GM19035 (cell line): ENCODE measurements around the gene GATAD2A.
"Not testable (repeated sequence)": the region's sequence is repeated elsewhere in the genome, so short reads cannot be mapped to it uniquely, and the experiment has no call there.

ENCODE experiments used
- ATAC-seq: cut with Tn5 transposase; IDR thresholded peaks from one replicate; pipeline ENCODE4 v1.9.1; 2021; ENCODE audit not compliant: unreplicated experiment

GATAD2A gene, protein sequence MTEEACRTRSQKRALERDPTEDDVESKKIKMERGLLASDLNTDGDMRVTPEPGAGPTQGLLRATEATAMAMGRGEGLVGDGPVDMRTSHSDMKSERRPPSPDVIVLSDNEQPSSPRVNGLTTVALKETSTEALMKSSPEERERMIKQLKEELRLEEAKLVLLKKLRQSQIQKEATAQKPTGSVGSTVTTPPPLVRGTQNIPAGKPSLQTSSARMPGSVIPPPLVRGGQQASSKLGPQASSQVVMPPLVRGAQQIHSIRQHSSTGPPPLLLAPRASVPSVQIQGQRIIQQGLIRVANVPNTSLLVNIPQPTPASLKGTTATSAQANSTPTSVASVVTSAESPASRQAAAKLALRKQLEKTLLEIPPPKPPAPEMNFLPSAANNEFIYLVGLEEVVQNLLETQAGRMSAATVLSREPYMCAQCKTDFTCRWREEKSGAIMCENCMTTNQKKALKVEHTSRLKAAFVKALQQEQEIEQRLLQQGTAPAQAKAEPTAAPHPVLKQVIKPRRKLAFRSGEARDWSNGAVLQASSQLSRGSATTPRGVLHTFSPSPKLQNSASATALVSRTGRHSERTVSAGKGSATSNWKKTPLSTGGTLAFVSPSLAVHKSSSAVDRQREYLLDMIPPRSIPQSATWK

DNA sequence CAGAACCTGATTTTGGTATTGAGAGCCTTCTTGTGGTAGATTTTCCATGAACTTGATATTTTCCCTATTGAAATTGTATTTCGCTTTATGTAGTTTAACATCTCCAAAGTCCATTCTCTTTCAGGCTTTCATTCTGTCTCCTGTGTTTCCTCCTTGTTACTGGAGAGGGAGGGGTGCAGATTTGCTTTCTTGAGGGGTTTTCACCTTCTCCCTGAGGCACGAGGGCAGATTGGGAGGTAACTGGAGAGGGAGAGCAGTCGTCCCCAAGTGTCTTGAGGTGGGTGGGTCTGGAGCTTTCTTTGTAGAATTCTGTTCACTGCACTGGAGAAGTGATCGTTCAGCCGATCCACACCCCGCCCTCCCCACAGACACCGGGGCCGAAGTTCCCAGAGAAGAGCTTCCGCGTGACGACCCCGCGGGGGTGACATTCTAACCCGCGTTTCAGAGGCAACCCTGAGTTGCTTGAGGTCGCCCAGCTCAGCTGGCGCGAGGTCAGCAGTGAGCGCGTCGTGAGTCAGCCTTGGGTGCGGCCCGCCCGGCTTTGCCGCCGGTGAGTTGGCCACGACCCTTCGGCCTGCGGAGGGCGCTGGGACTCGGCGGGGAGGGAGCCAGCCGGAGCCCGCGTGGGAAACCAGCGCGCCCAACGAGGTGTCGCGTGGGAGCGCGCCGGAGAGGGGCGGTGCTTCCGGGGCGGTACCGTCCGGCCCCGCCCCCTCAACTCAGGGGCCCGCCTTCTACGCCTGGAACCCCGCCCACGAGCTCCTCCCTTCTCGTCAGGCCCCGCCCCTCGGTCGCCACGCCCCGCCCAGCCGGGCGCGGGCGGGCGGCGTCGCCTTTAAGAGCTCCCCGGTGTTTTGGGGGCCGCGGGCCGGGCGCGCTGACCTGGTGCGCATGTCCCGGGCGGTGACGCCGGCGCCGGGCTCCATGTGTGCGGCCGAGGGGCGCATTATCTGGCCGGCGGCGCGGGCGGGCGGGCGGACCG, at the start of gene GATAD2A:
GATAD2A (plus strand) TSS at position 797 of the 982 bp plus-strand sequence. CDS start 59,671 bp downstream, outside the sequence.
- peak; percentile 73 for ATAC-seq

DNA sequence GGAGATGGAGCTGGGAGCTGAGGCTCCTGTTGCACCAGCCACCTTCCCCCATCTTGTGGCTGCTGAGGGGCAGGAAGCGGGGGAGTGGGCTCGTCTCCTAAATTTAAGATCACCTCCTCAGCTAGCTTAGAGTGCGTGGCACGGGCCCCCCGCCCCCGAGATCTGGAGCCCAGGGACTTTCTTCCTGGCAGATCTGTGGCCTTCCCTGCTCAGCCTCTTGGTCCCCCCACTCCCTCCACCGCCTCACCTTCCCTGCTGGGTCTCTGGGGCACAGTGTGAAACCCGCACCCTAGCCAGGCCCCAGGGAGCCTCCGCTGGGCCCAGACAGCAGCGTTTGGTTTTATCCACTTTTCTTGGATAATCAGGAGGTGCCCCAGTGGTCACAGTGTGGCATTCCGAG, 49.0 kb upstream of the GATAD2A start:
- no peak for ATAC-seq

DNA sequence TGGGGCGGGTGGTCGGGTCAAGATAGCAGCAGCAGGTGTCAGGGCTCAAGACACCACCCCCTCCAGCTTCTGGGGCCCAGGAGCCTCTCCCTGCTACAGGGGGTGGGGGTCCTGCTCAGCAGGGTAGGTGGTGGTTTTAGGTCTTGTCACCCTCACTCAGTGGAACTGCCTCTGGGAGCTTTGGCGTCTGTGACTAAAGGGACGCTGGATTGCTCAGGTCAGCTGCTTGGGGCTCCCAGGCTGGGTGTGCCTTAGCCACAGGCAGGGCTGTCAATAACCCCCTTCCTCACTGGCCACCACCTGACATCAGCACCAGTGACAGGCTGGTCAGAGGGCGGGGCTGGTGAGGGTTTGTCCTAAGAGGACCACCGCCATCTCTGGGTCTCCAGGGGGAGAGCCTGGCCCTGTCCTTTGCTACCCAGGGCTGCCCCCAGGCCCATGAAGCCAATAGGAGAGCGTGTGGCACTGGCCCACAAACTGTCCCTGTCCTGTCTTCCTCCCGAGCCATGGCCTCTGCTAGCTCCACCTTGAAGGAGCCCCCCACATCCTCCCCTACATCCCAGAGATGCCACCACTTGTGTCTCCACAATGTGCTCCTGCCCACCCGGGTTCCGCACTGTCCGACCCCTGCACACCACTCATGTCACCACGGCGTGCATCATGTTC, 48.4 kb upstream of the GATAD2A start:
- ATAC-seq = no peak

DNA sequence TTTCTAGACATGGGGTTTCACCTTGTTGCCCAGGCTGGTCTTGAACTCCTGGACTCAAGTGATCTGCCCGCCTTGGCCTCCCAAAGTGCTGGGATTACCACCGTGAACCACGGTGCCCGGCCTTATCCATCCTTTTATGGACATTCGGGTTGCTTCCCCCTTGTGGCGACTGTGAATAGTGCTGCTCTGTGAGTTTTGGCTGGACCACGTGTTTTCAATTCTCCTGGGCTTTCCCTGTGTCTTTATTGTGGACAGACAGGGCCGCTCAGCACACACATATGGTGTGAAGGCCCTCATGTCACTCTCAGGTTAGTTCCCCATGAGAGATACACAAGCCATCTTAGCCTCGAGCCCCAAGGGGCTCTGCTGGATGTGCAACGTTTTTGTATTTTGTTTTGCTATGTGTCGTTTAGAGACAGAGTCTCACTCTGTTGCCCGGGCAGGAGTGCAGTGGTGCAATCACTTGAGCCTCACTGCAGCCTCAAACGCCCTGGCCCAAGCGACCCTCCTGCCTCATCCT, 44.3 kb upstream of the GATAD2A start:
- peak; percentile 65 for ATAC-seq

DNA sequence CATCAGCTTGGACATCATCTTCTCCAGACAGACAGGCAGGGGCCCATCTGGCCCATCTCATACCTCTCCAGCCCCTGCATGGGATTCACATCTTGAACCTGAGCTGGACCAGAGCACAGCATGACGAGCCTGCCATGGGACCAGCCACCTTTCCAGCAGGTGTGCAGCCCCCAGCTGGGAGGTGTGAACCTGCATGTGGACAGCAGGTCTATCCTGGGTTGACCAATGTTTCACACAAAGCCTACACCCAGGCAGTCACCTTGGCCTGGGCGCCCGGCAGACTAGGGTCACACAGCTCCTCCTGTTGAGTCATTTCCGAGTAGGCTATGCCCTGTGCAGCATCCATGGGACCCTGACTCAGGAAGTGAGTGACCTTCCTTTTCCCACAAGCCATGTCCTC, 43.4 kb upstream of the GATAD2A start:
- no peak for ATAC-seq

DNA sequence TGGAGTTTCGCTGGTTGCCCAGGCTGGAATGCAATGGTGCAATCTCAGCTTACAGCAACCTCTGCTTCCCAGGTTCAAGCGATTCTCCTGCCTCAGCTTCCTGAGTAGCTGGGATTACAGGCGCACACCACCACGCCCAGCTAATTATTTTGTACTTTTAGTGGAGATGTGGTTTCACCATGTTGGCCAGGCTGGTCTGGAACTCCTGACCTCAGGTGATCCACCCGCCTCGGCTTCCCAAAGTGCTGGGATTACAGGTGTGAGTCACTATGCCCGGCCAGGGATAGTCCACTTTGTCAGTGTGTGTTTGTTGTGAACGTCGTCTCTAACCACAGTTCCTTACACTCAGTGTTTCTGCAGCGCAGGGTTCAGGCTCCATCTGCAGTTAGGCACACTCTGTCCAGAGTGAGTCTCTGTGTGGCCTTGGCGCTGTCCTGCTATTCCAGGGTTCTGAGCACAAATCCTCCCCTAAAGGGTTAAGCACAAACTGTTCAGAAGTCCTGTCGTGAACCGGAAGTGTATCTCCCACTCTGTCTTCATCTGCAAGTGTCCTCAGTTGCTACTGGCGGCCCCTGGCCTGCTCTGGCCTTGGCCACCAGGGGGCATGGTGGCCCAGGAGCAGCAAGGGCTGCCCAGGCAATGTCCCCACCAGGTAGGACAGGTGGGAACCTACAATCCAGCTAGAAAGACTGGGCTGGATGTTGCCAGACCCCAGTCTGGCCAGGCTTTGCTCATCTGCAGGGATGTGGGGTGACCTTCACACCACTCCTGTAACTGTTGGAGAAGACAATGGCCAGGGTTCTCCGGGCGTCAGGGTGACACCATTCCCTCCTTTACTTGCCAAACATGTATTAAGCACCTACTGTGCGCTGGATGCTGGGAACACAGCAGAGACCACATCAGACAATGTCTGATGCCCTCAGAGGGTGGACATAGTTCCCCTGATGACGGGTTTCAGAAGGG, 38.8 kb upstream of the GATAD2A start:
- ATAC-seq = peak; percentile 71

DNA sequence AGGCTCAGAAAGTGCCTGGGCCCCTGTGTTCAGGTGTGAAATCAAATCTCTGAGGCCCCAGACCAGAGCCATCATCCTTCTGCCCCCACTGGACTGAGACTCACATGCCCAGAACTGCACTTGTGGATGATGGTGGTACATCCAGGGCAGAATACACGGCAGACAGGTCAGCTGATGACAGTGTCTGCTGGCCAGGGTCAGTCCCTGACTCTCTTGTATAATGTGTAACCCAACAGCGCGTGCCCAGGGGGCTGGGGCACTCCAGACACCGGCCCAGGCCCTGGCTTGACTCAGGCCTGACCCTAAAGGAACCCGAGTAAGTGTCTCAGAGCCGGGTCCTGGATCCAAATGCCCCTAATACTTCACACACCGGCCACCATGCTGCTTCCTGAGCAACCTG, 37.4 kb upstream of the GATAD2A start:
- ATAC-seq = no peak

DNA sequence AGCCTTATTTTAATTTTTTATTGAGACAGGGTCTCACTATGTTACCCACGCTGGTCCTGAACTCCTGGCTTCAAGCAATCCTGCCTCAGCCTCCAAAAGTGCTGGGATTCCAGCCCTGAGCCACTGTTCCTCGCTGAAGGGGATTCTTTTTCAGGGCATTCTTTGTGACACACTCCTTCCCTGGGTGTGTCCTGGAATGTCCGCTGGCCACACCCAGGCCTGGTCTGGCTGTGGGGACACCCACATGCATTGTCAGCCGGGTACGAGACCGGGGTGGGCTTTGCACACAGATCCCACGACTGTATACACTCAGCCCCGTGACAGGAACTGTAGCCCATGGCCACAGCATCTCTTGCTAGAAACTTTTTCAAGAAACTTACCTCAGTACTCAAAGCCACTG, 34.4 kb upstream of the GATAD2A start:
- ATAC-seq = no peak

DNA sequence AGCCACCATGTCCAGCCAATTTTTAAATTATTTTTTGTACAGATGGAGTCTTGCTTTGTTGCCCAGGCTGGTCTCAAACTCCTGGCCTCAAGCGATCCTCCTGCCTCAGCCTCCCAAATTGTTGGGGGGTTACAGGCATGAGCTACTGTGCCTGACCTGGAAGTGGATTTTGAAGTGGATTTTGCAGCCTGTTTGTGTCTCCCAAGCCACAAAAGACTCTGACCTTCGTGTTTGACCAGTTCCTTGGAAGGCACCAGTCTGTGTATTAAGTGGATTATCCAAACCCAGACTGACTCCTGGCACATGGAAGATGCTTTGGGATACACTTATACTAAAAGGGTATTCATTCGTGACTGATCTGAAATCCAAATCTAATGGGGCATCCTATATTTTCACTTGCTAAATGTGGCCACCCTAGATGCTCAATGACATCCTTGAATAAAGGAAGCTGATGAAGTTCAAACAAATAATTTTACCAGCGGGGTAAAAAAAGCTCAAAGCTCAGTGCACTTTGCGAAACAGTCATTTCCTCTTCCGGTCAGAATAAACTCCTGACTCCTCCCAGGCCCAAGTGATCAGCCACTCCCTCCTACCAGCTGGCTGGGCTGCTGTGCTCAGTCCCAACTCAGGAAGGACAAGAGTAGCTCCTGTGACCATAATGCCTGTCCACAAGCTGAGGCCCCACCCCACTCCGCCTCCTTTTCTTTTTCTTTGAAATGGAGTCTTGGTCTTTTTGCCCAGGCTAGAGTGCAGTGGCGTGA, 32.6 kb upstream of the GATAD2A start:
- peak; percentile 93 for ATAC-seq

DNA sequence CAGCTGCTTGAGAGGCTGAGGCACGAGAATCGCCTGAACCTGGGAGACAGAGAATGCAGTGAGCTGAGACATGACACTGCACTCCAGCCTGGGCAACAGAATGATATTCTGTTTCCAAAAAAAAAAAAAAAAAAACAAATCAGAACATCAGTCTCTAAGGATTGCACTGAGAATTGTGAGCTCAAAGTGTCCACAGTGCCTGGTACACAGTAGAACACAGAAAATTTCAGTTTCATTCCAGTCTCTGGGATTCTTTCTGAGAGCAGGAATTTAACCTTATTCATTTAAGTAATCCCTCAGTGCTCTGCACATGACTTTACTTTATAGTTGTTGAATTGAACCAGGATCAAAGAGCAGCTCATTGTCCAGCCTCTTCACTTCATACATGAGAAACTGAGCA, 25.9 kb upstream of the GATAD2A start:
- no peak for ATAC-seq

DNA sequence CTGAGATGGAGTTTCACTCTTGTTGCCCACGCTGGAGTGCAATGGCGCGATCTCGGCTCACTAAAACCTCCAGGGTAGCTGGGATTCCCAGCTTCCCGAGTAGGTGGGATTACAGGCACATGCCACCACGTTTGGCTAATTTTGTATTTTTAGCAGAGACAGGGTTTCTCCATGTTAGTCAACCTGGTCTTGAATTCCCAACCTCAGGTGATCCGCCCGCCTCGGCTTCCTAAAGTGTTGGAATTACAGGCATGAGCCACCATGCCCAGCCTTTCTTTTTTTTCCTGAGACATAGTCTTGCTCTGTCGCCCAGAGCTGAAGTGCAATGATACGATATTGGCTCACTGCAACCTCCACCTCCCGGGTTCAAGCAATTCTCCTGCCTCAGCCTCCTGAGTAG, 25.2 kb upstream of the GATAD2A start:
- not testable (repeated sequence) for ATAC-seq

DNA sequence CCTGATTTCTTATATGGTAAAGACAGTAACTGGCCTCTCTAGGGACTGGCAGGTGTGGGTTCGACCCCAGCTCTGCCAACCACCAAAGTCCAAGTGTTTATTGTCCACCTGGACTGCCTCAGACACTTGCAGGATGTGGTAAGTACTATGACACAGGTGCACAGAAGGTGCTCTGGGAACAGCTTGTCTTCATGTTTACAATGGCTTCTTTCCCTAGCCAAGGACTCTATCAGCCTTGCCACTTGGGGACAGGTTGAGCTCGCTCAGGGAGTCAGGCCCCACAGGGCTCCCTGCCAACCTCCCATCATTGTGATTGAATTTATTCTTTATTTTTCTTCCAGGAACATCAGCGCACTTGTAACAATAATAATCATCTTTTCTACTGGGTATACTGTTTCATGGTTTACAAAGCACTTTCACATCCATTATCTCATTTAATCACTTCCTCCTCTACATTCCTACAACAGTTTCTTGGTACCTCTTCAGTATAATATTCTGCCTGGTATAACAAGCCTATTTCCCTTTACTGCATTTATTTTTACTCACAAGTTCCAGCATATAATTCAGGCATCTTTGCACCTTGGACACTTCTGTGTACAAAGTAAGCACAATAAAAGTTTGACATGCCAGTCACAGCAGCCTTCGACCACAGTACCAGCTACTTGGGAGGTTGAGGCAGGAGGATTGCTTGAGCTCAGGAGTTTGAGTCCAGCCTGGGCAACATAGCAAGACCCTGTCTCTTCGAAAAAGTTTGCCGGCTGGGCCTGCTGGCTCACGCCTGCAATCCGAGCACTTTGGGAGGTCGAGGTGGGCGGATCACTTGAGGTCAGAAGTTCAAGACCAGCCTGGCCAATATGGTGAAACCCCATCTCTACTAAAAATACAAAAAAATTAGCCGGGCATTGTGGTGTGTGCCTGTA, 24.2 kb upstream of the GATAD2A start:
- ATAC-seq = no peak

DNA sequence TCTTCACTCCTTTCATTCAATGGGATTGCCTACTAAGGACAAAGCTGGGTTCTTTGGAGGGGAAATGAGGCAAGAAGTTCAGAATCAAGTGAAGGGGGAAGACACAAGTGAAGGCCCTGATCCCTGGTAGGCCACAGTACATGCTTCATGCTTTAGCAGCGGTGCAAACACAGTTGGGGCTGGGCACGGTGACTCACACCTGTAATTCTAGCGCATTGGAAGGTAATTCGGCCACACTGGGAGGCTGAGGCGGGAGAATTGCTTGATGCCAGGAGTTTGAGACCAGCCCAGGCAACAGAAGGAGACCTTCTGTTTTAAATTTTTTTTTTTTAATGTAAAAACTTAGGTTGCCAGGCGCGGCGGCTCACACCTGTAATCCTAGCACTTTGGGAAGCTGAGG, 23.4 kb upstream of the GATAD2A start:
- ATAC-seq = no peak

DNA sequence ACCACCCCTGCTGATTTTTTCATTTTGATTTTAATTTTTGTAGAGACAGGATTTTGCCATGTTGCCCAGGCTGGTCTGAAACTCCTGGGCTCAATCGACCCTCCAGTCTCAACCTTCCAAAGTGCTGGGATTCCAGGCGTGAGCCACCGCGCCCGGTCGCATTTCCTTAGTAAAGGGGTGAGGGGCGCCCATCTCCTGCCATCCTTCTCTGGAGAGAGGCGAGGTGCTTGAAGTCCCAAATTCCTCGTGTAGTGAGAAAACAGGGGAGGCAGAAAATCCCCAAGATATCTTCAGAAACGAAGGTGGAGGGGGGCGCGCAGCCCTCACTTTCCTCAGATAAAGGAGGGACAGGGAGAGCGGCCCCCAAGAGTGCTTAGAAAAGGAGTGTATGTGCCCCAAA, 21.0 kb upstream of the GATAD2A start:
- ATAC-seq = no peak

DNA sequence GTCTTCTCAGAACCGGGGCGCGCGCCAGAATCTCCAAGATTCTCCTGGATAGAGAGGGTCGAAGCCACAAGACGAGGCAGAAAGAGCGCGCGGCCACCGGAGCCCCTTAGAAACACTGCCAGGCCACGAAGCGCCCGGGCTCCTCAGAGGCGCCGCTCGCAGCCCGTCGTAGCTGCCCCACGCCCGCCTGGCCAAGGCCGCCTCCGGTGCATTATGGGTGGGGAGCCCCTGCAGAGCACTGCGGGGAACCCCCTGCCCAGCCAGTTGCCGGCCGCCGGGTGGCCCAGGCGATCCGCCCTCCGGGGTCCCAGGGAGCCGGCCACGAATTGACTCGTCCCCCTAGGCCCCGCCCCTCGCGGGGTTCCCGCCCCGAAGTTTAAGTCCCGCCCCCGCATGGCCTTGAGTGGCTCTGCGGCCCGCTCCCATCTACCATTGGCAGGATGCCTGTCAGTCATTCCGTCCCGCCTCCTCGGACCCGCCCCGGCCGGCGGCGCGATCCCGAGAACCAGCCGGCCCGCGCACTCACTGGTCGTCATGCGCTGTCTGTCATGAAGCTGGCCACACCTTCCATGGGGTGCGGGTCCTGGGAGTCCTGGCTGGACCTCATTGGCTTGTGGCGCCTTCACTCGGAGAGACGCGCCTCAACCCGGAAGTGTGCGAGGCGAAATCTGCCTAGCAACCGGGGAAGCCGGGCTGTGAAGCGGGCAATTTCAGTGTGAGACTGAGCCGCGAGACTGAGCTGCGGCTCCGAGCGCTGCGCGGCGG, 20.2 kb upstream of the GATAD2A start:
- peak; percentile 89 for ATAC-seq

DNA sequence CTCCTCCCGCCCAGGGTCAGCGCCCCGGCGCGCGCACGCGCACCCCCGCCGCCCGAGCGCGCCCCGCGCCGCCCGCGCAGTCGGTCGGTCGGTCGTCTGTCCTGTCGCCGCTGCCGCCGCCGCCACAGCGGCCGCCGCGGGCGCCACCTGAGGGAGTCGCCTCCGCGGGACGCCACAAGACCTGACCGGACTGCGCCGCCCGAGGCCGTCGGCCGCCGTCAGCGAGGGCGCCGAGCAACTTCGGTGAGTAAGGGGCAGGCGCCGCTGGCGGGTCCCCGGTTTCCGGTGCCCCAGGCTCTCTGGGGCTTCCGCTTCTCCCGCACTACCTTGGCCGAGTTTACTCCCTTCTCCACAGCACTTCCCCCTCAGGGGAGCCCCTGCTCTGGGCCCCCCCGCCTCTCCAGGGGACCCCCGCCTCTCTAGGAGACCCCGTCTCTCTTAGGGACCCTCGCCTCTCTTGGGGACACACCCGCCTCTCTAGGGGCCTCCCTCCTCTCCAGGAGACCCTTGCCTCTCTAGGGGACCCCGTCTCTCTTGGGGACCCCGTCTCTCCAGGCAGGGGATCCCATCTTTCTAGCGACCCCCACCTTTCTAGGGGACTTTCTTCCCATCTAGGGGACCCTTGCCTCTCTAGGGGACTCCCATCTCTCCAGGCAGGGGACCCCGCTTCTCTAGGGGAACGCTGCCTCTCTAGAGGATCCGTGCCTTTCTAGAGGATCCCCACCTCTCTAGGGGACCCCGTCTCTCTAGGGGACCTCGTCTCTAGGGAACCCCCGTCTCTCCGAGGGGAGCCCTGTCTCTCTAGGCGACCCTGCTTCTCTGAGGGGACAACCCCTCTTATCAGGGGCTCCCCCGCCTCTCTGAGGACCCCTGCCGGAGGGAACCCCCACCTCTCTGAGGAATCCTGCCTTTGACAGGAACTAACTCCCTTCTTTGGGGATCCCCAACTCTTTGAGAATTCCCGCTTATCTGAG, 19.3 kb upstream of the GATAD2A start:
- ATAC-seq = no peak
